Stimulated activated CD4-positive, alpha-beta T cell treated with anti-CD3 and anti-CD28 coated beads, TNF-alpha, amount 100 ng/mL, for 24 hours (primary cell): ENCODE data around the gene ZNF583.
A peak's percentile ranks its signal among the peaks of the same experiment; 100 is the strongest.

Experiments
- DNase-seq, 3 experiments: peaks; one replicate each; pipeline ENCODE4 v3.0.0-alpha.2; 2020; ENCODE audit warnings: low read depth in 3 of 3

The ZNF583 gene

DNA sequence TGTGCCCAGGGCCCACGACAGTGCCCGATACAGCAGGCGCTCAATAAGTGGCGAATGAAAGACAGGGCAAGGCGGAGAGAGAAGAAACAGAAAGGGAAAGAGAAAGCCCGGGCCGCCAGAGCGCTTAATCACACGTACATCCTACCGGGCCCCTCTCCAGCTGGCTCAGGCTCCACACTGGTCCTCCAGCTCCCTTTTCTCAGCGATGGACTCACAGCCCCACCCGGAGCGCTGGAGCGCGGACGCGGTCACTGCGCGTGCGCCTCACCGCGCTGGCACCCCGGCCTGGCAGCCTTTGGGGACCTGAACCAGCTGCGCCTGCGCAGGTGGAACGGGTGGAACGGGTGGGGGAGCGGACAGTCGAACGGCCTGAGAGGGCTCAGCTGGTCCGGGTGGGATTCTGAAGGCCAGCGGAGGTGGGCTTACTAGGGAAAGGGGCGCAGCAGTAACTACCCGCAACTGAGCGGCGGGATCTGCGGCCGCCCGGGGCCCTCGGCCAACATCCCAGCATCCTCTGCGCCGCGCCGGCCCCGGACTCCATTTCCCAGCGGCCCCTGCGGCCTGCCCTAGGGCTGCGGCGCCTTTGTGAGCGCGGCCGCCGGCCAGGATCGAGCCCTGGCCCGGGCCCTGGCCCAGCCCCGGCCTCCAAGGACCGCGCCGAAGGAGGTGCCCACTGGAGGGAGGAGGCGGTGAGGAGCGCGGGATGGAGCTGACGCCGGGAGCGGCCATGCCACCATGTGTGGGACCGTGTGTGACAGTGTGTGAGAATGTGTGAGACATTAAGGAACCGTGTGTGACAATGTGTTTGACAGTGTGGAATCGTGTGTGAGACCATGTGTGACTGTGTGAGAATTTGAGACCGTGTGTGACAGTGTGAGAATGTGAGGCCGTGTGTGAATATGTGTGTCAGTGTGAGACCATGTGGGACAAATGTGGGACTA, at the start of gene ZNF583:
Gene ZNF583, plus strand, starts transcription at position 569 of the 941 bp plus-strand sequence. CDS start 2,783 bp downstream, outside the sequence.
- DNase-seq = peak; percentile 78 to 86 (median 80)

DNA sequence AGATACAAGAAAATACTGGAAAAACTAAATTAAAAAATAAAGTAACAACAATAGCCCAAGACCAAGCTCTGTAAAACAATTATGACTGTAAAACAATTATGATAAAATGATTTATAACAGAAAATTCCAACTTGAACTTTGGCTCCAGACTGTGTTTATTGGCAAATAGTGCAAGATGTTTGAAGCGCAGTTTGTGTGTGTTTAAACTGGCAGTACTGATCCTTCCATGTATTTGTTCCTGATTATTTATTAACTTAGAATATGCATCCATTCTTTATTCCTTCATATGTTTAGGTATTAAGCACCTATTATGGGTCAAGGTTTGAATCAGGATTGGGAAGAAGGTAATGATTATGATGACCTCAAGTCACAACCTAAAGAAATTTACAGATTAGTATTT, 48.6 kb upstream of the ZNF583 start:
- no peak for DNase-seq

DNA sequence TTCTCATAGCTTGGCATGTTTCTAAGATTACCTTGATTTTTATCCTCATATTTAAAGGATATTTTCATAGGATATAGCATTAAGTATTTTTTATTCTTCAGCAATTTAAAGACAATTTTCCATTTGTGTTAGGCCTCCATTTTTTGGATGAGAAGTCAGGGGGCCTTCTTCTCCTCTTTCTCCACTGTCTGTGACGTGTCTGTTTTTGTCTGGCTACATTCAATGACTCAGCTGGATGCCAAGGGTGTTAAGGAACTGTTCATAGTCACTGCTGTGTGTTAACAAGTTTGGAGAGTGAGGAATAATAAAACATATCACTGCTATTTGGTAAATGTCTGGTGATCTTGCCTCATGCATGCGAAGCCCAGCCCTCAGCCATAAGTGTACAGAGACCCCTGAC, 47.2 kb upstream of the ZNF583 start:
- DNase-seq = no peak

DNA sequence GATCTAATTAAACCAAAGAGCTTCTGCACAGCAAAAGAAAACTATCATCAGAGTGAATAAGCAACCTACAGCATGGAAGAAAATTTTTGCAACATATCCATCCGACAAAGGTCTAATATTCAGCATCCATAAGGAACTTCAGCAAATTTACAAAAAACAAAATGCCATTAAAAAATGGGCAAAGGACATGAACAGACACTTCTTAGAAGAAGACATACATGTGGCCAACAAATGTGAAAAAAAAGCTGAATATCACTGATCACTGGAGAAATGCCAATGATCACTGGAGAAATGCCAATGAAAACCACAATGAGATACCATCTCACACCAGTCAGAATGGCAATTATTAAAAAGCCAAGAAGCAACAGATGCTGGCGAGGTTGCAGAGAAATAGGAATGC, 43.3 kb upstream of the ZNF583 start:
- DNase-seq = no peak

DNA sequence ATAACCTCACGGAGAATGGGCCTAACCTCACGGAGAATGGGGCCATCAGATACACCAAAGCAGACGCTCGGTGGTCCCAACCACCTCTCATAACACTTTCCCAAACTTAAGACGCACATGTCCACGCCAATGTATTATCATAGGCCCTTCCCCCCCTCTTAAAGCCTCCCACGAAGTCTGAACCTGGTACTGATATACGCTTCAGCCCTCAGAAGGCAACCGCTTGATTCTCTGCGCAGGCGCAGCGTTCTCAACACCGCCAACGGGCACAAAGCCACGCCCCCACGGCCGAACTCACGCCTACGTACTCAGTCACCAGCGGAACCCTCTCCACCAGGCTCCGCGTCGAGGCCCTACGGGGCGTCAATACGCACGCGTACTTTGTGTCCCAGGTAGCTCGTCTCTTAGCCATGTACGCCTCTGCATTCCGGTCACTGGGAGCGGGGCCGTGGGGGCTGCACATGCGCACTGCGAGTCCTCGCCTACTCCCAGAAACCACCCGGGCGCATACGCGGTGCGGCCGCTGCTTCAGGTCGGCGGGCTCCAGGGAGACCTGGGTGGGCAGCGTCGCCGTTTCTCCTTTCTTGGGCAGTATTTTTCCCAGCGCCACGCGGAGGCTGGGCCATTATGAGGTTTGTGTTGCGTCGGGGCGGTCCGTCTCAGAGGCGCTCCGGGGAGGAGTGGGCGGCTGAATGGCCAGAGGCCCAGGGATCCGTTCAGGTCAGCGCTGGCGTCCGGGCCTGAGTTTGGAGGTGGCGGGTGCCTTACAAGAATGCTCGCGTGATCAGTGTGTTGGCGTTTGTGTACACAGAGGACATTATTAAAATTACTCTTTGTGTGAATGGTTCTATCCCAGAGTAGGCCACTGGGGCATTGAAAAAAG, 36.1 kb upstream of the ZNF583 start:
- peak; percentile 61 to 80 (median 68) for DNase-seq

DNA sequence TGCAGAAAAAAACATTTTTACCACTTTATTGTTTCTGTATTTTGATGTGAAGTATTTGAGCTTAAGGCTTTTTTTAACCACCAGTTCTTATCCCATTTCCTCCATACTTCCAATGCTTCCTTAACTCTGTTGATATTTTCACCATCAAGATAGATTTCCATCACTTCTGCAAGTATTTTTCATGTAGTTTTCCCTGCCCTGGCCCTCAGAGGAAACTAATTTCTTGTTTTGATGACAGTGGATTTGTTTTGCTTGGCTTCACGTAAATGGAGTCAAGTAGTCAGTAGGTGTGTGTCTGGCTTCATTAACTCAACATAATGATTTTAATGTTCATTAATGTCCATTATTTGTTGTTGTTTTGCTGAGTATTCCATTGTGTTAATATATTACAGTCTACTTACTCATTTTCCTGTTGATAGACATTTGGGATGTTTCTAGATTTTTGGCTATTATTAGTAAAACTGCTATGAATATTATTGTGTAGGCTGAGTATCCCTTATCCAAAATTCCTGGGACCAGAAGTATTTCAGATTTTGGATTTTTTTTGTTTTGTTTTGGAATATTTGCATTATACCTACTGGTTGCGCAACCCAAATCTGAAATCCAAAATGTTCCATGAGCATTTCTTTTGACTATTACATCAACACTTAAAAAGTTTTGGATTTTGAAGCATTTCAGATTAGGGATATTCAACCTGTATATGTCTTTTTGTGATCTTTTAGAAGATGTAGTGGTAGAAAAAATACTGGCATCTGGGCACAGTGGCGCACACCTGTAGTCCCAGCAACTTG, 34.1 kb upstream of the ZNF583 start:
- DNase-seq = no peak

DNA sequence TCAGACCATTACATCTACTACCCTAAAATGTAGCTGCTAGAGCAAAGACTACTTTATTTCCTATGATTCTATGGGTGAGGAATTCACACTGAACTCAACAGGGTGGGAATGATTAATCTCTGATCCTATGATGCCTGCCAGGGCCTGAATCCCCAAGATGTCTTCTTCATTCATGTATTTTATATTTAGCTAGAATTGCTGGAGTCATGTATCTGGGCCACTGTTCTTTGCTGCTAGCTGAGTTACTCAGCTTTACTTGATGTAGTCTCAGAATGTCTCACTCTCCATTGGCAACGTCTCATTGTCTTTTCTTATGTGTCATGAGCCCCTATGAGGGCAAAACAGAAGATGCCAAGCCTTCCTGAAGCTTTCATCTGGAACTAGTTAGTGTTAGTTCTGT, 31.9 kb upstream of the ZNF583 start:
- no peak for DNase-seq

DNA sequence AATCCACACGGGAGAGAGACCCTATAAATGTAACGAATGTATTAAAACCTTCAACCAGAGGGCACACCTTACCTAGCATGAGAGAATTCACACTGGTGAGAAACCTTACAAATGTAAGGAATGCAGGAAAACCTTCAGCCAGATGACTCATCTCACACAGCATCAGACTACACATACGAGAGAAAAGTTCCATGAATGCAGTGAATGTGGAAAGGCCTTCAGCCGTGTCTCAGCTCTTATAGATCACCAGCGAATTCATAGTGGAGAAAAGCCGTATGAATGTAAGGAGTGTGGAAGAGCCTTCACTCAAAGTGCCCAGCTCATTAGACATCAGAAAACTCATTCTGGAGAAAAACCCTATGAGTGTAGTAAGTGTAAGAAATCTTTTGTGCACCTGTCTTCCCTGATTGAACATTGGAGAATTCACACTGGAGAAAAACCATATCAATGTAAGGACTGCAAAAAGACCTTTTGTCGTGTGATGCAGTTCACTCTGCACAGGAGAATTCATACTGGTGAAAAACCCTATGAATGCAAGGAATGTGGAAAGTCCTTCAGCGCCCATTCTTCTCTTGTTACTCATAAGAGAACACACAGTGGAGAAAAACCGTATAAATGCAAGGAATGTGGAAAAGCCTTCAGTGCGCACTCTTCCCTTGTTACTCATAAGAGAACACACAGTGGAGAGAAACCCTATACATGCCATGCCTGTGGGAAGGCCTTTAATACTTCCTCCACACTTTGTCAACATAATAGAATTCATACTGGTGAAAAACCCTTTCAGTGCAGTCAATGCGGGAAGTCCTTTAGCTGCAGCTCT, 26.8 kb upstream of the ZNF583 start:
- no peak for DNase-seq

DNA sequence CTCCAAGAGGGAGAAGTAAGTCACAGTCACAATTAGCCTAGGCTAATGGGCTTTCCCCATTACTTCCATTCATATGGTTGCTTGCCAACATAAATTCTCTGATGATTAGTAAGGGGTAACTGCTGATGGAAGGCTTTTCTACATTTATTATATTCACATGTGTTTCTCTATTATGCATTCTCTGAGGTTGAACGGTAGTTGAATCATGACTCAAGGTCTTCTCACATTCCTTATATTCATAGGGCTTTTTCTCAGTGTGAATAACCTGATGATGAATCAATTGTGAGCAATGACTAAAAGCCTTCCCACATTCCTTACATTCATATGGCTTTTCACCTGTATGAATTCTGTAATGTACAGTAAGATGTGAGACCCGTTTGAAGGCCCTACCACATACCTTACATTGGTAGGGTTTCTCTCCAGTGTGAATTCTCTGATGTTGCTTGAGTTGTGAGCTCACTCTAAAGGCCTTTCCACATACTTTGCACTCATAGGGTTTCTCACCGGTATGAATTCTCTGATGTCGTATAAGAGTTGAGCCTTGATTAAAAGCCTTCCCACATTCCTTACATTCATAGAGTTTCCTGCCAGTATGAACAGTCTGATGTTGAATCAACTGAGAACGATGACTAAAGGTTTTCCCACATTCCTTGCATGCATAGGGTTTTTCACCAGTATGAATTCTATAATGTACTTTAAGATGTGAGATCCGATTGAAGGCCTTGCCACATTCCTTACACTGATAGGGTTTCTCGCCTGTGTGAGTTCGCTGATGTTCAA, 20.1 kb upstream of the ZNF583 start:
- no peak for DNase-seq

DNA sequence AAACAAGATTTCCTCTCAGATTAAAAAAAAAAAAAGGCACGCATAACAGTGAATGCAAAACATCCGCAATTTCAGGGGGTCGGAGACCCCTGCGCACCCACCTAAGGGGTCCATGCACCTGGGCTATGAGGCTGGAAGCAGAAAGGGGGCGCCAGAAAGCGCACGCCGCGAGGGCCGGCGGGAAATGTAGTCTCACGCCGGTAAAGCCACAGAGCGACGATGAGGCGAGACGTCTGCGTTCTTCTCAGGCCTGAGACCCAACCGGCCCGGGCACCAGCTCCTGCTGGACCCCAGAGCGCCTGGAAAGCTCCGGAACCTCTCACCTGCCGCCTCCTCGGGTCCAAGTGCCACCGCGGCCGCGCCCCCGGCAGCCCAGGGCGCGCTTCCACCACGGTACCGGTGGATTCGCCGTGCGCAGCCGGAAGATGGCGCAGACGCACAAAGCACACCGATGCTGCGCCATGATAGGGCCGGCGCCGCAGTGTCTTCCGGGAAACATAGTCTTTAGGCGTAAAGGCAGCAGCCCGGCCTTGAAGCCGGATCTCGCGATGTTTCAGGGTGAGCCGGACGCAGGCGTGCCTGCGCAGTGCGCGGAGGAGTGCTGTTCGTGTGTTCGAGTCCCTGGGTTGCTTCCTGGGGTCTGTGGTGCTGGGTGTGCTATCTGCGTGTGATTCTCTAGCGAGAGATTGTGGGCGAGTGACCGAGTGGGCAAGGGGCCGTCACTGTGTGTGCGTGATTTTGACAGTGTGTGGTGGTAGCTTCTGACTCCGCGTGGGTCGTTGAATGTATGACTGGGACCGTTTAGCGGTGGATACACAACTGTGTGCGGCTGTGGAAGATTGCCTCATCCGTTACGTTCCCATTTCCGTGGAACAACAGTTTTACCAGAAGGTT, 10.8 kb upstream of the ZNF583 start, which contains the start of gene ZNF582:
Gene ZNF582, minus strand, starts transcription at position 416 of the 894 bp plus-strand sequence. CDS start 1,782 bp downstream, outside the sequence.
- DNase-seq = peak; percentile 75 to 89 (median 86)

DNA sequence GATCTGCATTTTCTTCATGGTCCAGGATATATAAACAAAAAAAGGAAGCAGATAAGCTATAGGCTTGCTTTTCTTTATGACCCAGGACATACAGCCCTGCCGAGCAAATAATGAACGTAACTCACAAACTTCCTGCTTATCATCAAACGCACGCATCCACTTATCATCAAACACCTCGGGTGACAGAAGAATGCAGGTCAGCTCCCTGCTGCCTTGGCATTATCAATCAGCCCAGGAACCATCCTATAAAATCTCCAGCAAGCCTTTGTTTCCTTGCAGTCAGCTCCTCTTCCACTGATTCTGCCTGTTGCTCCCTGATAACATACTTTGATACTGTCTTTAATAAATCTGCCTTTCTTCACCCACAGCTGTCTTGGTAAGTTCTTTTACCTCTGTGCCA, 5.3 kb upstream of the ZNF583 start:
- DNase-seq = no peak

DNA sequence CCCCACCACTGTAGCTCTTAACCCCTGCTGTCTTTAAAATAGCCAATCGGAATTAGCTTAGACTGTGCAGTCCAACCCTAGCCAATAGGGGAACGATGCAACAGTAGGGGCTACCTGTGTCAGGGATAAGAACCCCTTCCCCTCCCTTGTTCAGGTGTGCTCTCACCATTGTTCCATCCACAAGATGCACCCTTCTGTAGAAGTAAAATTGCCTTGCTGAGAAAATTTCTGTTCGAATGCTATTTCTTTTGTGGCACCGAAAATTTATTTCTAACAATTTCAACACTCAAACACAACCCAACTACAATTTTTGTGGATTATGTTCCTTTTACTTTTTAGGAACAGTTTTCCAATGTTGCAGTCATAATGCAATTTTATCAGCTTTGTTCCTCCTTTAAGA, 3.6 kb upstream of the ZNF583 start:
- DNase-seq = no peak

DNA sequence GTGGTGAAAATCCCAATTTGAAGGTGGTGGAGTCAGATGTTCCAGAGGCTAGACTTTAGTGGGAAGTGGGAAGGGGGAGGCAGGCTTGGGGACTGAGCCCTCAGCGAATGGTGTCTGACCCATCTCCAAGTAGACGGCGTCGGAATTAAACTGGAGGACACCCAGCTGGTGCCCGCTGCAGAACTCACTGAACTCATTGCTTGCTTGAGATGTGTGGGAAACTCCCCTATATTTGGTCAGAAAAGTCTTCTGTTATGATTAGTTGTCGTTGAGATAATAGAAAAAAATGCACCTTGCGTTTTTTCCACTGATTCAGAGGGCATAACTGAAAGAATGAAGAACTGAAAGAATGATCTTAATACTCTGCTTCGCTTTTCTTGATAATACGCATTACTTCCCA, 871 bp upstream of the ZNF583 start:
- peak in 1 of 3 experiments; percentile 8 for DNase-seq

DNA sequence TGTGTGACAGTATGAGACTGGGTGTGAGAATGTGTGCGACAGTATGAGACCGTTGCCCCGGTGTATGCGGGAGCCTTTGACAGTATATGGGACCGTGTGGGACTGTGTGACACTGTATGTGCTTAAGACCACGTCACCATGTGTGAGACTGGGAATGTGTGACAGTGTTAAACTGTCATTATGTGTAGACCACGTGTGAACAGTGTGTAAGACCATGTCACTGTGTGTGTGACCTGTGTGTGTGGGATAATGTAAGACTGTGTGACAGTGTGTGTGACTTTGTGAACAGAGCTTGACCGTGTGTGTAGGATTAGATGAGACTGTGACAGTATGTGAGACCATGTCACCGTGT, 549 bp downstream of the ZNF583 start:
- no peak for DNase-seq

DNA sequence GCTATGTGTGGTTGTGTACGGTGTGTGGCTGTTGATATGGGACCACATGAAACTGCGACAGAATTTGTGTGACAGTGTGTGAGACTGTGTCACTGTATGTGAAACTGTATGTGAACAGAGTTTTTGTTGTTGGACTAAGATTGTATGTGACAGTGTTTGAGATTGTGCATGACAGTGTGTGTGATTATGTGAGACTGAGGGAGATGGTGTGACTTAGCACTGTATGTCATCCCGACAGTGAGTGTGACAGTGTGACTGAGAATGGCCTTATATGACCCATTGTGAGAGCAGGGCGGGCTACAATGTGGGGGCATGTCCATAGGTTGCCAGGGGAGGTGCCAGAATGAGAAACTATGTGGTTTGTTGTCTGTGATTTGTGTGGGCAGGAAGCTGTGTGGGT, 930 bp downstream of the ZNF583 start:
- no peak for DNase-seq

DNA sequence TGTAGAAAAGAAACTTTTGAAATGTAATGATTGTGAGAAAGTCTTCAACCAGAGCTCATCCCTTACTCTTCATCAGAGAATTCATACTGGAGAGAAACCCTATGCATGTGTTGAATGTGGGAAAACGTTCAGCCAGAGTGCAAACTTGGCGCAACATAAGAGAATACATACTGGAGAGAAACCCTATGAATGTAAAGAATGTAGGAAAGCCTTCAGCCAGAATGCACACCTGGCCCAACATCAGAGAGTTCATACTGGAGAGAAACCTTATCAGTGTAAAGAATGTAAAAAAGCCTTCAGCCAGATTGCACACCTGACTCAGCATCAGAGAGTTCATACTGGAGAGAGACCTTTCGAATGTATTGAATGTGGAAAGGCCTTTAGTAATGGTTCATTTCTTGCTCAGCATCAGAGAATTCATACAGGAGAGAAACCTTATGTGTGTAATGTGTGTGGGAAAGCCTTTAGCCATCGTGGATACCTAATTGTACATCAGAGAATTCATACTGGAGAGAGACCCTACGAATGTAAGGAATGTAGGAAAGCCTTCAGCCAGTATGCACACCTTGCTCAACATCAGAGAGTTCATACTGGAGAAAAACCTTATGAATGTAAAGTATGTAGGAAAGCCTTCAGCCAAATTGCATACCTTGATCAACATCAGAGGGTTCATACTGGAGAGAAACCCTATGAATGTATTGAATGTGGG, 19.3 kb downstream of the ZNF583 start:
- DNase-seq = no peak

DNA sequence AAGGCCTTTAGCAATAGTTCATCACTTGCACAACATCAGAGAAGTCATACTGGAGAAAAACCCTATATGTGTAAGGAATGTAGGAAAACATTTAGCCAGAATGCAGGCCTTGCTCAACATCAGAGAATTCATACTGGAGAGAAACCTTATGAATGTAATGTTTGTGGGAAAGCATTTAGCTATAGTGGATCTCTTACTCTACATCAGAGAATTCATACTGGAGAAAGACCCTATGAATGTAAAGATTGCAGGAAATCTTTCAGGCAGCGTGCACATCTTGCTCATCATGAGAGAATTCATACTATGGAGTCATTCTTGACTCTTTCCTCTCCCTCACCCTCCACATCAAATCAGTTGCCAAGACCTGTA, 19.8 kb downstream of the ZNF583 start:
- no peak for DNase-seq

DNA sequence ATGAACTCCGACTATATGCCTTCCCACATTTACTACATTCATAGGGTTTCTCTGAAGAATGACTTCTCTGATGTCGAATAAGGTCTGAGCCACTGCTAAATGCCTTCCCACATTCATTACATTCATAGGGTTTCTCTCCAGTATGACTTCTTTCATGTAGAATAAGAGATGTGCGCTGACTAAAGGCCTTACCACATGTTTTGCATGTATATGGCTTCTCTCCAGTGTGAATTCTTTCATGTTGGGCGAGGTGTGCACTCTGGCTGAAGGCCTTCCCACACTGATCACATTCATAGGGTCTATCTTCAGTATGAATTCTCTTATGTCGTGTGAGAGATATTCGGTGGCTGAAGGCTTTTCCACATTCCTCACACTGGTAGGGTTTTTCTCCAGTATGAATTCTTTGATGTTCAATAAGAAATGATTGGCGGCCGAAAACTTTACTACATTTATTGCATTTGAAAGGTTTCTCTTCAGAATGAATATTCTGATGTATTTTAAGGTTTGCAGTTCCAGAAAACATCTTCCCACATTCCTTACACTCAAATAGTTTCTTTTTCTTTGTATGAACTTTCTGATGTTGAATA, 37.2 kb downstream of the ZNF583 start:
- no peak for DNase-seq
